NT2/D1 (cell line): ENCODE data around the gene DBN1.

ENCODE experiments used
- SUZ12 ChIP-seq: IDR thresholded peaks from 2 replicates; pipeline ENCODE4 v1.6.1; 2011; ENCODE audit not compliant: insufficient read length, insufficient read depth; ENCODE audit errors: extremely low read depth
- ZNF274 ChIP-seq: IDR thresholded peaks from 2 replicates; pipeline ENCODE4 v1.6.1; 2011; ENCODE audit warnings: mild to moderate bottlenecking, low read depth, low read length

- TF ChIP-seq SUZ12: no peak
- no peak for TF ChIP-seq ZNF274
Measured at GRCh38 chr5:177500685-177501522, 27.5 kb upstream of the DBN1 start.
